CD4-positive, CD25-positive, alpha-beta regulatory T cell (primary cell): ENCODE measurements around the gene ZSCAN26. TPM values are rescaled to one million over a fixed set of nuclear protein-coding genes. Genes with fewer than 3 reads are reported as not detected.

Experiments used
- ATAC-seq, 2 donors: fragments of 150-1000 bp; cut with Tn5 transposase; one replicate each; pipeline ENCODE4 v1.10.0; 2021; ENCODE audit warnings: low read depth in 2 of 2, moderate number of reproducible peaks in 2 of 2, moderate library complexity in 1 of 2
- DNase-seq, 3 donors: peaks; one replicate each; pipeline versions ENCODE4 v3.0.0 to v3.0.0-alpha.2; 2012 to 2022; ENCODE audit warnings: mixed read lengths in 1 of 3
- H3K27ac ChIP-seq: one replicate; pipeline ENCODE4 v1.7.0; 2013; ENCODE audit warnings: mild to moderate bottlenecking, low read length; ENCODE audit not compliant: insufficient read depth, poor library complexity, severe bottlenecking
- H3K27me3 ChIP-seq: one replicate; pipeline ENCODE4 v1.7.0; 2013; ENCODE audit warnings: low read length; ENCODE audit not compliant: control insufficient read depth, insufficient read depth
- H3K36me3 ChIP-seq: one replicate; pipeline ENCODE4 v1.7.0; 2013; ENCODE audit warnings: mild to moderate bottlenecking, low read length, moderate library complexity; ENCODE audit not compliant: control insufficient read depth, insufficient read depth
- H3K4me1 ChIP-seq: 2 replicates; pipeline ENCODE4 v1.7.0; 2013; ENCODE audit warnings: mild to moderate bottlenecking, low read length; ENCODE audit not compliant: insufficient read depth, control insufficient read depth, poor library complexity, severe bottlenecking
- H3K4me3 ChIP-seq: one replicate; pipeline ENCODE4 v1.7.0; 2013; ENCODE audit warnings: low read depth, mild to moderate bottlenecking, low read length, moderate library complexity
- H3K9me3 ChIP-seq, 2 experiments: 1 replicate in 1 of 2; 2 replicates in 1 of 2; pipeline ENCODE4 v1.7.0; 2013; ENCODE audit warnings: low read length in 2 of 2, mild to moderate bottlenecking in 1 of 2, moderate library complexity in 1 of 2; ENCODE audit not compliant: control insufficient read depth in 2 of 2
- H3K27ac Mint-ChIP-seq, 3 donors: one replicate each; pipeline ENCODE4 v1.8.0; 2020 to 2022; ENCODE audit warnings: mild to moderate bottlenecking in 3 of 3, mixed read lengths in 3 of 3, moderate library complexity in 2 of 3
- H3K27me3 Mint-ChIP-seq: one replicate; pipeline ENCODE4 v1.8.0; 2022; ENCODE audit warnings: mild to moderate bottlenecking, mixed read lengths
- H3K36me3 Mint-ChIP-seq: one replicate; pipeline ENCODE4 v1.8.0; 2020; ENCODE audit warnings: mixed read lengths
- H3K4me1 Mint-ChIP-seq, 4 donors: one replicate each; pipeline ENCODE4 v1.8.0; 2020 to 2022; ENCODE audit warnings: mixed read lengths in 4 of 4, mild to moderate bottlenecking in 1 of 4
- H3K4me3 Mint-ChIP-seq, 4 donors: one replicate each; pipeline ENCODE4 v1.8.0; 2020 to 2022; ENCODE audit warnings: mild to moderate bottlenecking in 4 of 4, mixed read lengths in 4 of 4, moderate library complexity in 3 of 4
- H3K9me3 Mint-ChIP-seq, 7 donors: one replicate each; pipeline ENCODE4 v1.8.0; 2020 to 2022; ENCODE audit warnings: mixed read lengths in 7 of 7, mild to moderate bottlenecking in 3 of 7, moderate library complexity in 2 of 7
- polyA plus RNA-seq, 4 donors: library from polyadenylated mRNA; unstranded; fragments of 300-500 nt; fragmentation: Illumina TruSeq; gene quantifications; one replicate each; pipeline ENCODE4 v1.2.3, GENCODE V29; 2021
- total RNA-seq: library from RNA; stranded (reverse); gene quantifications from one replicate; pipeline ENCODE4 v1.2.3, GENCODE V29; 2022

The ZSCAN26 gene
- total and polyA plus RNA-seq, 5 donors from 2014 or later: 9.6 to 19.1 (median 16.9) TPM

GRCh38 chr6:28248916-28249315 is 18.0 kb upstream of the ZSCAN26 start:
- Histone ChIP-seq H3K4me1 (peaks cover 20% of the 10 kb centered on the region), H3K4me3 (no peak overlapping the region), H3K27me3 (peaks cover under 1% of the 10 kb centered on the region), H3K36me3 (peaks cover 40% of the 10 kb centered on the region), H3K9me3 (no peaks in the 10 kb centered on the region), H3K27ac (no peak overlapping the region)
- no peak for ATAC-seq
- Mint-ChIP-seq H3K36me3 (peaks cover 45% of the 10 kb centered on the region), H3K27ac (peak overlapping the region in 1 of 3 donors; percentile 25), H3K4me3 (peak overlapping the region in 1 of 4 donors; percentile 64), H3K9me3 (peaks cover 0 to 4% (median 0%) of the 10 kb centered on the region in 7 donors), H3K4me1 (peaks cover 11 to 50% (median 27%) of the 10 kb centered on the region in 4 donors), H3K27me3 (no peaks in the 10 kb centered on the region)
- no peak for DNase-seq

DNA sequence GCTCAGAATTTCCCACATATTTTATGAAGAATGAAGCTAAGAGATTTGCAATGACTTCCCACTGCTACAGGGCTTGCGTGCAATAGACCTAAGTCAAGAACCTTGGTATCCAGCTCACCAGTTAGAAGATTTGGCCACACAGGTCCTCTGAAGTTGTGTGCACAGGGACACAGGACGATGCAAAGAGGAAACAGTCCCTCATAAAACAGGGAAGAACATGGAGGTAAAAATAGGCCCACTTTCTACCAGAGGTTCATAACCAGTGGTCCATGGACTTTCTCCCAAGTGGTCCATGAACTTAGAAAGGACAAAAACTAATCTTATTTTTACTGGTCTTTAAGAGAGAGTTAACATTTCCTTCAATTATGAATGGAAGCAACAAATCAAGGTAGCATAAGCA is 16.2 kb upstream of the ZSCAN26 start:
- peak overlapping the region; percentile 79 to 90 (median 86) for H3K4me3 Mint-ChIP-seq
- ATAC-seq (no peak), DNase-seq (no peak)
- no peaks in the 10 kb centered on the region for H3K9me3 ChIP-seq
- H3K27me3 Mint-ChIP-seq: peaks cover 12% of the 10 kb centered on the region
- H3K9me3 Mint-ChIP-seq: peaks cover 0 to 4% (median 0%) of the 10 kb centered on the region in 7 donors
- H3K4me3 ChIP-seq: peak overlapping the region; percentile 98
- H3K36me3 ChIP-seq: peaks cover 24% of the 10 kb centered on the region
- peak overlapping the region in 1 of 3 donors; percentile 83 for H3K27ac Mint-ChIP-seq
- H3K4me1 ChIP-seq: peaks cover 20% of the 10 kb centered on the region
- no peak overlapping the region for H3K27ac ChIP-seq
- H3K27me3 ChIP-seq: peaks cover 7% of the 10 kb centered on the region
- peaks cover 30% of the 10 kb centered on the region for H3K36me3 Mint-ChIP-seq
- peaks cover 11 to 50% (median 27%) of the 10 kb centered on the region in 4 donors for H3K4me1 Mint-ChIP-seq

- Histone ChIP-seq H3K36me3 (peaks cover 15% of the 10 kb centered on the region), H3K9me3 (no peaks in the 10 kb centered on the region), H3K27me3 (peaks cover 8% of the 10 kb centered on the region), H3K4me1 (peaks cover 20% of the 10 kb centered on the region), H3K4me3 (peak overlapping the region; percentile 98), H3K27ac (no peak overlapping the region)
- Mint-ChIP-seq H3K4me1 (peaks cover 11 to 50% (median 27%) of the 10 kb centered on the region in 4 donors), H3K9me3 (peaks cover 0 to 4% (median 0%) of the 10 kb centered on the region in 7 donors), H3K36me3 (peaks cover 22% of the 10 kb centered on the region), H3K4me3 (peak overlapping the region; percentile 97 to 99 (median 98)), H3K27me3 (peaks cover 15% of the 10 kb centered on the region), H3K27ac (peak overlapping the region; percentile 89 to 93 (median 90))
- ATAC-seq (peak; percentile 60 to 73), DNase-seq (peak in 1 of 3 donors; percentile 75)
These were observed 15.3 kb upstream of the ZSCAN26 start for GRCh38 chr6:28251661-28252008.

- H3K27me3 ChIP-seq: peaks cover 8% of the 10 kb centered on the region
- H3K27me3 Mint-ChIP-seq: peaks cover 15% of the 10 kb centered on the region
- no peak within 1 kb of the TSS for H3K27ac ChIP-seq
- H3K9me3 ChIP-seq: no peaks in the 10 kb centered on the region
- H3K9me3 Mint-ChIP-seq: peaks cover 0 to 4% (median 0%) of the 10 kb centered on the region in 7 donors
- H3K36me3 Mint-ChIP-seq: peaks cover 15% of the 10 kb centered on the region
- H3K4me1 Mint-ChIP-seq: peaks cover 6 to 46% (median 24%) of the 10 kb centered on the region in 4 donors
- peak within 1 kb of the TSS; percentile 98 for H3K4me3 ChIP-seq
- peak within 1 kb of the TSS; percentile 97 to 99 (median 98) for H3K4me3 Mint-ChIP-seq
- H3K4me1 ChIP-seq: peaks cover 20% of the 10 kb centered on the region
- ATAC-seq (peak; percentile 88 to 91), DNase-seq (peak; percentile 55 to 93 (median 80))
- peaks cover 12% of the 10 kb centered on the region for H3K36me3 ChIP-seq
- H3K27ac Mint-ChIP-seq: peak within 1 kb of the TSS; percentile 89 to 93 (median 90)
These were observed 14.7 kb upstream of the ZSCAN26 start, which contains the start of gene ZKSCAN4 for GRCh38 chr6:28252009-28252975. Gene ZKSCAN4 (minus strand): TSS chr6:28252269. CDS start chr6:28251980, 289 bp downstream.

GRCh38 chr6:28254121-28254519 is 12.8 kb upstream of the ZSCAN26 start:
- no peak for DNase-seq
- no peaks in the 10 kb centered on the region for H3K36me3 ChIP-seq
- Mint-ChIP-seq H3K36me3 (peaks cover 5% of the 10 kb centered on the region), H3K27ac (no peak overlapping the region), H3K4me3 (peak overlapping the region in 1 of 4 donors; percentile 11), H3K4me1 (peaks cover 6 to 44% (median 21%) of the 10 kb centered on the region in 4 donors), H3K27me3 (peaks cover 23% of the 10 kb centered on the region), H3K9me3 (peaks cover 0 to 4% (median 0%) of the 10 kb centered on the region in 7 donors)
- peaks cover 8% of the 10 kb centered on the region for H3K27me3 ChIP-seq
- no peak overlapping the region for H3K4me3 ChIP-seq
- H3K9me3 ChIP-seq: no peaks in the 10 kb centered on the region
- peaks cover 20% of the 10 kb centered on the region for H3K4me1 ChIP-seq
- no peak for ATAC-seq
- no peak overlapping the region for H3K27ac ChIP-seq

- Histone ChIP-seq H3K36me3 (no peaks in the 10 kb centered on the region), H3K9me3 (no peaks in the 10 kb centered on the region), H3K4me3 (no peak overlapping the region), H3K4me1 (peaks cover 6% of the 10 kb centered on the region), H3K27me3 (peaks cover 8% of the 10 kb centered on the region), H3K27ac (no peak overlapping the region)
- no peak overlapping the region for H3K4me3 Mint-ChIP-seq
- H3K27me3 Mint-ChIP-seq: peaks cover 30% of the 10 kb centered on the region
- H3K4me1 Mint-ChIP-seq: peaks cover 0 to 16% (median 4%) of the 10 kb centered on the region in 4 donors
- no peak for DNase-seq
- no peak for ATAC-seq
- no peaks in the 10 kb centered on the region for H3K36me3 Mint-ChIP-seq
- H3K9me3 Mint-ChIP-seq: peaks cover 0 to 4% (median 0%) of the 10 kb centered on the region in 7 donors
- no peak overlapping the region for H3K27ac Mint-ChIP-seq
These were observed 9.9 kb upstream of the ZSCAN26 start for GRCh38 chr6:28257042-28257441.

GRCh38 chr6:28258877-28259777 is 7.8 kb upstream of the ZSCAN26 start, which contains the start of gene NKAPL:
Gene NKAPL (plus strand): TSS chr6:28259297. CDS start chr6:28259372, 75 bp downstream.
- peaks cover 0 to 8% (median 2%) of the 10 kb centered on the region in 4 donors for H3K4me1 Mint-ChIP-seq
- peak; percentile 6 to 63 (median 21) for DNase-seq
- peaks cover 40% of the 10 kb centered on the region for H3K27me3 Mint-ChIP-seq
- Histone ChIP-seq H3K4me3 (peak within 1 kb of the TSS; percentile 48), H3K27ac (no peak within 1 kb of the TSS), H3K4me1 (peaks cover 2% of the 10 kb centered on the region), H3K9me3 (no peaks in the 10 kb centered on the region), H3K27me3 (peaks cover 6% of the 10 kb centered on the region), H3K36me3 (no peaks in the 10 kb centered on the region)
- peaks cover 0 to 1% (median 0%) of the 10 kb centered on the region in 7 donors for H3K9me3 Mint-ChIP-seq
- no peaks in the 10 kb centered on the region for H3K36me3 Mint-ChIP-seq
- peak in 1 of 2 donors; percentile 45 for ATAC-seq
- H3K4me3 Mint-ChIP-seq: peak within 1 kb of the TSS in 3 of 4 donors; percentile 21 to 63 (median 43)
- H3K27ac Mint-ChIP-seq: peak within 1 kb of the TSS in 1 of 3 donors; percentile 74
